Stimulated activated effector memory CD8-positive, alpha-beta T cell treated with anti-CD3 and anti-CD28 coated beads, Interleukin-12 subunit alpha, Interleukin-12 subunit beta, amount 100 ng/mL, for 72 hours (primary cell): ENCODE results near the gene AFF3.
"Not testable (repeated sequence)": the region's sequence is repeated elsewhere in the genome, so short reads cannot be mapped to it uniquely, and the experiment has no call there.

ENCODE experiments used
- ATAC-seq: fragments of 150-1000 bp; cut with Tn5 transposase; 2 replicates; pipeline ENCODE4 v1.10.0; 2021
- DNase-seq, 2 donors: peaks; one replicate each; pipeline ENCODE4 v3.0.0; 2021 to 2022; ENCODE audit warnings: low spot score in 2 of 2
- H3K27ac Mint-ChIP-seq: one replicate; pipeline ENCODE4 v1.8.0; 2022; ENCODE audit warnings: mild to moderate bottlenecking, mixed read lengths
- H3K36me3 Mint-ChIP-seq: one replicate; pipeline ENCODE4 v1.8.0; 2022; ENCODE audit warnings: mild to moderate bottlenecking, mixed read lengths
- H3K4me1 Mint-ChIP-seq: one replicate; pipeline ENCODE4 v1.8.0; 2022; ENCODE audit warnings: mixed read lengths
- H3K4me3 Mint-ChIP-seq: one replicate; pipeline ENCODE4 v1.8.0; 2022; ENCODE audit warnings: mild to moderate bottlenecking, mixed read lengths
- H3K9me3 Mint-ChIP-seq: one replicate; pipeline ENCODE4 v1.8.0; 2022; ENCODE audit warnings: mixed read lengths

AFF3 gene

GRCh38 chr2:99794414-99794813 lies 348.0 kb downstream of the AFF3 start:
- H3K4me1 Mint-ChIP-seq: no peaks in the 10 kb centered on the region
- H3K4me3 Mint-ChIP-seq: no peak overlapping the region
- no peak overlapping the region for H3K27ac Mint-ChIP-seq
- DNase-seq: no peak
- no peaks in the 10 kb centered on the region for H3K36me3 Mint-ChIP-seq
- H3K9me3 Mint-ChIP-seq: peaks cover 7% of the 10 kb centered on the region
- no peak for ATAC-seq

- no peaks in the 10 kb centered on the region for H3K36me3 Mint-ChIP-seq
- peaks cover 7% of the 10 kb centered on the region for H3K9me3 Mint-ChIP-seq
- H3K4me3 Mint-ChIP-seq: no peak overlapping the region
- DNase-seq (no peak), ATAC-seq (no peak)
- H3K4me1 Mint-ChIP-seq: no peaks in the 10 kb centered on the region
- H3K27ac Mint-ChIP-seq: no peak overlapping the region
Measured at GRCh38 chr2:99793022-99793421, 349.4 kb downstream of the AFF3 start.

- Mint-ChIP-seq H3K27ac (no peak overlapping the region), H3K36me3 (no peaks in the 10 kb centered on the region), H3K9me3 (no peaks in the 10 kb centered on the region), H3K4me1 (no peaks in the 10 kb centered on the region), H3K4me3 (no peak overlapping the region)
- ATAC-seq (no peak), DNase-seq (no peak)
Measured at GRCh38 chr2:99789849-99790248, 352.5 kb downstream of the AFF3 start.

- Mint-ChIP-seq H3K9me3 (no peaks in the 10 kb centered on the region), H3K36me3 (no peaks in the 10 kb centered on the region), H3K4me3 (no peak overlapping the region), H3K4me1 (no peaks in the 10 kb centered on the region), H3K27ac (no peak overlapping the region)
- DNase-seq (no peak), ATAC-seq (no peak)
Measured at GRCh38 chr2:99787769-99788382, 354.5 kb downstream of the AFF3 start.

- DNase-seq (no peak), ATAC-seq (no peak)
- Mint-ChIP-seq H3K27ac (no peak overlapping the region), H3K4me3 (no peak overlapping the region), H3K9me3 (no peaks in the 10 kb centered on the region), H3K36me3 (no peaks in the 10 kb centered on the region), H3K4me1 (no peaks in the 10 kb centered on the region)
Measured at GRCh38 chr2:99786636-99787390, 355.6 kb downstream of the AFF3 start.

GRCh38 chr2:99784946-99785345 lies 357.4 kb downstream of the AFF3 start:
- H3K36me3 Mint-ChIP-seq: no peaks in the 10 kb centered on the region
- DNase-seq (no peak), ATAC-seq (no peak)
- no peak overlapping the region for H3K4me3 Mint-ChIP-seq
- H3K9me3 Mint-ChIP-seq: no peaks in the 10 kb centered on the region
- H3K4me1 Mint-ChIP-seq: no peaks in the 10 kb centered on the region
- no peak overlapping the region for H3K27ac Mint-ChIP-seq

GRCh38 chr2:99784282-99784681 lies 358.1 kb downstream of the AFF3 start:
- no peaks in the 10 kb centered on the region for H3K4me1 Mint-ChIP-seq
- no peak for ATAC-seq
- no peaks in the 10 kb centered on the region for H3K9me3 Mint-ChIP-seq
- H3K4me3 Mint-ChIP-seq: no peak overlapping the region
- no peak overlapping the region for H3K27ac Mint-ChIP-seq
- no peaks in the 10 kb centered on the region for H3K36me3 Mint-ChIP-seq
- DNase-seq: no peak

GRCh38 chr2:99780276-99780675 lies 362.1 kb downstream of the AFF3 start:
- Mint-ChIP-seq H3K4me1 (no peaks in the 10 kb centered on the region), H3K4me3 (no peak overlapping the region), H3K36me3 (no peaks in the 10 kb centered on the region), H3K27ac (no peak overlapping the region), H3K9me3 (peaks cover 8% of the 10 kb centered on the region)
- DNase-seq (no peak), ATAC-seq (no peak)

- Mint-ChIP-seq H3K4me3 (no peak overlapping the region), H3K27ac (no peak overlapping the region), H3K9me3 (peaks cover 8% of the 10 kb centered on the region), H3K36me3 (no peaks in the 10 kb centered on the region), H3K4me1 (no peaks in the 10 kb centered on the region)
- no peak for DNase-seq
- no peak for ATAC-seq
Measured at GRCh38 chr2:99779276-99779675, 363.1 kb downstream of the AFF3 start.

GRCh38 chr2:99777656-99778290 lies 364.6 kb downstream of the AFF3 start:
- ATAC-seq (no peak), DNase-seq (no peak)
- Mint-ChIP-seq H3K4me1 (no peaks in the 10 kb centered on the region), H3K36me3 (no peaks in the 10 kb centered on the region), H3K27ac (no peak overlapping the region), H3K4me3 (no peak overlapping the region), H3K9me3 (peaks cover 8% of the 10 kb centered on the region)

- H3K4me1 Mint-ChIP-seq: no peaks in the 10 kb centered on the region
- no peak overlapping the region for H3K27ac Mint-ChIP-seq
- ATAC-seq: peak; percentile 43
Measured at GRCh38 chr2:99776906-99777646, 365.3 kb downstream of the AFF3 start.

GRCh38 chr2:99776206-99776905 lies 366.0 kb downstream of the AFF3 start:
- ATAC-seq (no peak), DNase-seq (no peak)
- Mint-ChIP-seq H3K4me1 (no peaks in the 10 kb centered on the region), H3K36me3 (no peaks in the 10 kb centered on the region), H3K9me3 (peaks cover 8% of the 10 kb centered on the region), H3K27ac (no peak overlapping the region), H3K4me3 (no peak overlapping the region)

More at GRCh38 chr2:99776906-99777646, 365.3 kb downstream of the AFF3 start:
- Mint-ChIP-seq H3K4me3 (no peak overlapping the region), H3K9me3 (peaks cover 8% of the 10 kb centered on the region), H3K36me3 (no peaks in the 10 kb centered on the region)
- no peak for DNase-seq

GRCh38 chr2:99775585-99775984 lies 366.8 kb downstream of the AFF3 start:
- Mint-ChIP-seq H3K4me3 (no peak overlapping the region), H3K4me1 (no peaks in the 10 kb centered on the region), H3K36me3 (no peaks in the 10 kb centered on the region), H3K9me3 (peaks cover 8% of the 10 kb centered on the region), H3K27ac (no peak overlapping the region)
- DNase-seq (no peak), ATAC-seq (no peak)

- H3K4me1 Mint-ChIP-seq, H3K27ac Mint-ChIP-seq, H3K9me3 Mint-ChIP-seq, H3K4me3 Mint-ChIP-seq, DNase-seq, ATAC-seq, H3K36me3 Mint-ChIP-seq: not testable (repeated sequence)
Measured at GRCh38 chr2:99773642-99774041, 368.7 kb downstream of the AFF3 start.
